Liver (tissue), 9 donors: Measurements from ENCODE around the gene SH3BP2. TPM values are rescaled to one million over a fixed set of nuclear protein-coding genes. Genes with fewer than 3 reads are reported as not detected.

Source experiments
- DNase-seq: peaks from one replicate; pipeline ENCODE4 v3.0.0-alpha.2; 2017; ENCODE audit warnings: low spot score
- H3K27ac ChIP-seq, 2 donors: one replicate each; pipeline ENCODE4 v1.7.0; 2013; ENCODE audit warnings: inconsistent platforms in 2 of 2, low read length in 2 of 2, control low read depth in 1 of 2, low read depth in 1 of 2, mild to moderate bottlenecking in 1 of 2
- H3K27me3 ChIP-seq, 4 donors: one replicate each; pipeline versions ENCODE4 v1.6.1 to v1.7.0; 2013; ENCODE audit warnings: low read length in 3 of 4, inconsistent platforms in 1 of 4, mild to moderate bottlenecking in 1 of 4, moderate library complexity in 1 of 4; ENCODE audit not compliant: control insufficient read depth in 4 of 4, insufficient read depth in 4 of 4
- H3K36me3 ChIP-seq, 4 donors: one replicate each; pipeline versions ENCODE4 v1.6.1 to v1.7.0; 2013; ENCODE audit warnings: low read length in 3 of 4, mild to moderate bottlenecking in 3 of 4, low read depth in 1 of 4, moderate library complexity in 1 of 4; ENCODE audit not compliant: control insufficient read depth in 4 of 4, insufficient read depth in 3 of 4
- H3K4me1 ChIP-seq, 4 donors: one replicate each; pipeline versions ENCODE4 v1.6.1 to v1.7.0; 2013; ENCODE audit warnings: low read length in 3 of 4, mild to moderate bottlenecking in 3 of 4, moderate library complexity in 1 of 4; ENCODE audit not compliant: control insufficient read depth in 4 of 4, insufficient read depth in 4 of 4
- H3K4me3 ChIP-seq, 3 donors: one replicate each; pipeline versions ENCODE4 v1.6.1 to v1.7.0; 2013; ENCODE audit warnings: low read length in 3 of 3, control low read depth in 1 of 3, low read depth in 1 of 3, mild to moderate bottlenecking in 1 of 3
- H3K9ac ChIP-seq, 2 donors: one replicate each; pipeline ENCODE4 v1.7.0; 2013; ENCODE audit warnings: low read length in 2 of 2, mild to moderate bottlenecking in 2 of 2, moderate library complexity in 2 of 2, control low read depth in 1 of 2, low read depth in 1 of 2
- H3K9me3 ChIP-seq, 4 donors: one replicate each; pipeline versions ENCODE4 v1.6.1 to v1.7.0; 2013; ENCODE audit warnings: low read length in 3 of 4; ENCODE audit not compliant: control insufficient read depth in 4 of 4
- ATF3 ChIP-seq: IDR thresholded peaks from 2 replicates; pipeline ENCODE4 v1.6.1; 2016; ENCODE audit warnings: antibody characterized with exemption
- CTCF ChIP-seq: fragments of 150-350 bp; IDR thresholded peaks from 2 replicates; pipeline ENCODE4 v1.5.1; 2017; ENCODE audit warnings: improper control_type of control experiment, low read depth, low read length; ENCODE audit not compliant: missing input control
- EGR1 ChIP-seq, 2 donors: IDR thresholded peaks; 2 replicates each; pipeline ENCODE4 v1.6.1; 2016 to 2018; ENCODE audit warnings: antibody characterized with exemption in 2 of 2, low read depth in 2 of 2
- FOXA1 ChIP-seq: IDR thresholded peaks from 2 replicates; pipeline ENCODE4 v1.6.1; 2016; ENCODE audit warnings: antibody characterized with exemption
- FOXA2 ChIP-seq: IDR thresholded peaks from 2 replicates; pipeline ENCODE4 v1.6.1; 2016; ENCODE audit warnings: antibody characterized with exemption
- GABPA ChIP-seq, 2 donors: IDR thresholded peaks in 1 of 2; conservative IDR thresholded peaks in 1 of 2; 2 replicates each; pipeline ENCODE4 v1.6.1; 2016; ENCODE audit warnings: antibody characterized with exemption in 2 of 2, mild to moderate bottlenecking in 1 of 2, moderate library complexity in 1 of 2
- HNF4A ChIP-seq, 2 donors: conservative IDR thresholded peaks; 2 replicates each; pipeline ENCODE4 v1.6.1; 2016; ENCODE audit warnings: antibody characterized with exemption in 2 of 2, mild to moderate bottlenecking in 2 of 2
- HNF4G ChIP-seq: IDR thresholded peaks from 2 replicates; pipeline ENCODE4 v1.6.1; 2016; ENCODE audit warnings: antibody characterized with exemption
- JUND ChIP-seq, 2 donors: IDR thresholded peaks; 2 replicates each; pipeline ENCODE4 v1.6.1; 2016; ENCODE audit warnings: antibody characterized with exemption in 2 of 2
- MAX ChIP-seq: IDR thresholded peaks from 2 replicates; pipeline ENCODE4 v1.6.1; 2016; ENCODE audit warnings: antibody characterized with exemption
- NR2F2 ChIP-seq: IDR thresholded peaks from 2 replicates; pipeline ENCODE4 v1.6.1; 2016; ENCODE audit warnings: antibody characterized with exemption
- RAD21 ChIP-seq, 2 donors: IDR thresholded peaks; 2 replicates each; pipeline ENCODE4 v1.6.1; 2016; ENCODE audit warnings: antibody characterized with exemption in 2 of 2, mild to moderate bottlenecking in 2 of 2
- REST ChIP-seq: IDR thresholded peaks from 2 replicates; pipeline ENCODE4 v1.6.1; 2016; ENCODE audit warnings: antibody characterized with exemption, mild to moderate bottlenecking
- RXRA ChIP-seq, 2 donors: IDR thresholded peaks; 2 replicates each; pipeline ENCODE4 v1.6.1; 2017 to 2018; ENCODE audit warnings: antibody characterized with exemption in 2 of 2, mild to moderate bottlenecking in 1 of 2
- SP1 ChIP-seq: IDR thresholded peaks from 2 replicates; pipeline ENCODE4 v1.6.1; 2018; ENCODE audit warnings: antibody characterized with exemption, mild to moderate bottlenecking
- TAF1 ChIP-seq: conservative IDR thresholded peaks from 2 replicates; pipeline ENCODE4 v1.6.1; 2016; ENCODE audit warnings: antibody characterized with exemption, mild to moderate bottlenecking
- YY1 ChIP-seq: IDR thresholded peaks from 2 replicates; pipeline ENCODE4 v1.6.1; 2016; ENCODE audit warnings: antibody characterized with exemption, mild to moderate bottlenecking
- ZBTB33 ChIP-seq: IDR thresholded peaks from 2 replicates; pipeline ENCODE4 v1.6.1; 2016; ENCODE audit warnings: antibody characterized with exemption
- WGBS: extraction: QIAGEN DNeasy Blood & Tissue Kit; methylation state at CpG from one replicate; pipeline ENCODE4 v1.1.7; 2013; 5-methylcytosine and 5-hydroxymethylcytosine counted together
- polyA plus RNA-seq, 2 donors: library from polyadenylated mRNA; stranded (reverse) in 1 of 2; unstranded in 1 of 2; fragments of 200-250 nt in 1 of 2; fragments of >200 nt in 1 of 2; fragmentation: Nextera tagmentation in 1 of 2; extraction: Ambion mirVana in 1 of 2; gene quantifications; one replicate each; pipeline versions ENCODE4 v1.2.1 to v1.2.3, GENCODE V29; 2013 to 2015
- total RNA-seq, 2 donors: library from RNA; depleted of rRNA; stranded (reverse); fragments of >200 nt; gene quantifications; one replicate each; pipeline ENCODE4 v1.2.3, GENCODE V29; 2014
- donor health status: healthy.
- donor health status: healthy.
- donor health status: healthy.
- donor health status: healthy.
- donor health status: healthy.

SH3BP2 gene
- total and polyA plus RNA-seq, 4 donors = 17.9 to 80.2 (median 38.5) TPM

GRCh38 chr4:2790583-2791517 lies 2.0 kb upstream of the SH3BP2 start:
- Histone ChIP-seq H3K4me1 (peaks cover 43 to 68% (median 54%) of the 10 kb centered on the region in 4 donors), H3K9me3 (no peaks in the 10 kb centered on the region), H3K4me3 (no peak overlapping the region), H3K27me3 (no peaks in the 10 kb centered on the region), H3K9ac (peak overlapping the region in 1 of 2 donors; percentile 13), H3K27ac (peak overlapping the region; percentile 84 to 90), H3K36me3 (no peaks in the 10 kb centered on the region)
- TF ChIP-seq NR2F2 = no peak
- no peak for TF ChIP-seq GABPA (IDR thresholded peaks at IDR 0.05 in 1 of 2, conservative IDR thresholded peaks at IDR 0.05 in 1 of 2)
- no peak for TF ChIP-seq EGR1 (IDR thresholded peaks at IDR 0.05; ENCODE audit: low read depth in 2 of 2)
- peak; percentile 32 for TF ChIP-seq MAX
- TF ChIP-seq FOXA2 = no peak
- peak; percentile 59 for TF ChIP-seq TAF1
- peak; percentile 45 for TF ChIP-seq HNF4G
- peak in 1 of 2 donors; percentile 33 for TF ChIP-seq RAD21 (IDR thresholded peaks at IDR 0.05)
- TF ChIP-seq HNF4A (conservative IDR thresholded peaks at IDR 0.05) = peak; percentile 68 to 69
- peak; percentile 69 for TF ChIP-seq SP1
- peak; percentile 71 to 79 for TF ChIP-seq RXRA (IDR thresholded peaks at IDR 0.05)
- WGBS = 46% methylated on average over 19 of the region's 19 CpGs
- peak; percentile 35 for DNase-seq

- peaks cover 51 to 77% (median 63%) of the 10 kb centered on the region in 4 donors for H3K4me1 ChIP-seq
- whole genome bisulfite sequencing = 62% methylated on average over 10 of the region's 10 CpGs
- no peak overlapping the region for H3K4me3 ChIP-seq
- no peaks in the 10 kb centered on the region for H3K9me3 ChIP-seq
- H3K27ac ChIP-seq = peak overlapping the region; percentile 84 to 90
- H3K36me3 ChIP-seq = no peaks in the 10 kb centered on the region
- peak overlapping the region; percentile 15 to 33 for H3K9ac ChIP-seq
- peak; percentile 73 for DNase-seq
- H3K27me3 ChIP-seq = no peaks in the 10 kb centered on the region
- TF ChIP-seq RAD21 (IDR thresholded peaks at IDR 0.05) (peak in 1 of 2 donors; percentile 39), REST (peak; percentile 76), TAF1 (no peak), EGR1 (IDR thresholded peaks at IDR 0.05; ENCODE audit: low read depth in 2 of 2) (no peak), CTCF (no peak), GABPA (IDR thresholded peaks at IDR 0.05 in 1 of 2, conservative IDR thresholded peaks at IDR 0.05 in 1 of 2) (no peak), FOXA1 (no peak), NR2F2 (peak; percentile 90), HNF4G (peak; percentile 98), YY1 (peak; percentile 10), RXRA (IDR thresholded peaks at IDR 0.05) (peak; percentile 86 to 93), ATF3 (no peak), JUND (IDR thresholded peaks at IDR 0.05) (no peak), MAX (peak; percentile 78), SP1 (peak; percentile 97), ZBTB33 (no peak), HNF4A (conservative IDR thresholded peaks at IDR 0.05) (peak; percentile 98 to 99), FOXA2 (no peak)
These were observed 1.1 kb upstream of the SH3BP2 start for GRCh38 chr4:2791518-2792395.
